Measurements from ENCODE around the gene THRAP3.
"Not testable (repeated sequence)": the region's sequence is repeated elsewhere in the genome, so short reads cannot be mapped to it uniquely, and the experiment has no call there.

The THRAP3 gene

DNA sequence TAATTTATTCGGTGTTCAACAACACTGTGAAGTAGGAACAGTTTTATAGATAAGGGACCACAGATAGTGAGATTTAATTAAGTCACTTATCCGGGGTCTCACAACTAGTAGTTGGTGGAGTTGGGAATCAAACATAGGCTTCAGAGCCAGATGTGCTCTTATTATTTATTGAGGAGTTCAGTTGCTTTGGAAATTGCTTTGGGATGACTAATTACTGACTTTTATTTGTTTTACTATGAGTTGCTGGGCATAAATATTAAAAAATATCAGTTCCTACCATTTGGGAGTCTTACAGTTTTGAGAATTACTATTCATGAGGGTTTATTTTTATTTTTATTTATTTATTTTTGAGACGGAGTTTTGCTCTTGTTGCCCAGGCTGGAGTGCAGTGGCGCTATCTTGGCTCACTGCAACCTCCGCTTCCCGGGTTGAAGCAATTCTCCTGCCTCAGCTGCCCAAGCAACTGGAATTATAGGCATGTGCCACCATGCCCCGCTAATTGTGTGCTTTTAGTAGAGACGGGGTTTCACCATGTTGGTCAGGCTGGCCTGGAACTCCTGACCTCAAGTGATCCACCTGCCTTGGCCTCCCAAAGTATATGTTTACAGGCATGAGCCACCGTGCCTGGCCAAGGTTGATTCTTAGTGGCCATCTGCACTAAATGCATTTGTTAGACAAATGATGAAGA is 27.7 kb downstream of the THRAP3 start:
- DNase-seq, result no peak

DNA sequence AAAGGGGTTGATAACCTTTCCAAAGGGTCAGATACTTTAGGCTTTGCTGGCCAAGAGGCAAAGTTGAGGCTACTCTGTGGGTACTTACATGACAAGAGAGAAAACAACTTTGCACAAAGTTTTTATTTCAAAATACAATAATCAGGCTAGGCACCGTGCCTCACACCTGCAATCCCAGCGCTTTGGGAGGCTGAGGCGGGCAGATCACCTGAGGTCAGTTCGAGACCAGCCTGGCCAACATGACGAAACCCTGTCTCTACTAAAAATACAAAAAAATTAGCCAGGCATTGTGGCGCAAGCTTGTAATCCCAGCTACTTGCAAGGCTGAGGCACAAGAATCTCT is 28.2 kb downstream of the THRAP3 start:
- not testable (repeated sequence) for DNase-seq

DNA sequence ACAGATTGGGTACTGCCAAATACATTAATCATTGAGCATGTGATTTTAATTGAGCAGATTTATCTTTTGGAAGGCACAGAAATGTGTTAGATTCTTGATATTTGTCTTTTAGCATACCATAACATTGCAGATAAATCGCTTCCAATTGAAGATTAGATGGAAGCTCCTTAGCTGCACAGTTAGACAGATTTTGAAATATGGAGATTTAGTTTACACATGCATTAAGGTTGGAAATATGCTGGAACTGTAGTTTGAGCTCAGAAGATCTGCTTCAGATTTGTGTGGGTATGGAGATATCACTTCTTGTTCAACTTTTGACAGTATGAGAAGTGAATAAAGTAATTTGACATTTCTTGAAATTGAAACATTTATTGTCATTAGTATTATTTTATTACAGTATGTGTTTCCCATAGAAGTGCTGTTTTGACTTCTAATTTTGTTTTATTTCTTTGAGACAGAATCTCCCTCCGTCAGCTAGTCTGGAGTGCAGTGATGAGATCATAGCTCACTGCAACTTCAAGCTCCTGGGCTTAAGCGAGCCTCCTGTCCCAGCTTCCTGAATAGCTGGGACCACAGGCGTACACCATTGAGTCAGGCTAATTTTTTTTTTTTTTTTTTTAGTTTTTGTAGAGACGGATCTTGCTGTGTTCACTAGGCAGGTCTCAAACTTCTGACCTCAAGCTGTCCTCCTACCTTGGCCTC is 29.1 kb downstream of the THRAP3 start:
- DNase-seq, result no peak

DNA sequence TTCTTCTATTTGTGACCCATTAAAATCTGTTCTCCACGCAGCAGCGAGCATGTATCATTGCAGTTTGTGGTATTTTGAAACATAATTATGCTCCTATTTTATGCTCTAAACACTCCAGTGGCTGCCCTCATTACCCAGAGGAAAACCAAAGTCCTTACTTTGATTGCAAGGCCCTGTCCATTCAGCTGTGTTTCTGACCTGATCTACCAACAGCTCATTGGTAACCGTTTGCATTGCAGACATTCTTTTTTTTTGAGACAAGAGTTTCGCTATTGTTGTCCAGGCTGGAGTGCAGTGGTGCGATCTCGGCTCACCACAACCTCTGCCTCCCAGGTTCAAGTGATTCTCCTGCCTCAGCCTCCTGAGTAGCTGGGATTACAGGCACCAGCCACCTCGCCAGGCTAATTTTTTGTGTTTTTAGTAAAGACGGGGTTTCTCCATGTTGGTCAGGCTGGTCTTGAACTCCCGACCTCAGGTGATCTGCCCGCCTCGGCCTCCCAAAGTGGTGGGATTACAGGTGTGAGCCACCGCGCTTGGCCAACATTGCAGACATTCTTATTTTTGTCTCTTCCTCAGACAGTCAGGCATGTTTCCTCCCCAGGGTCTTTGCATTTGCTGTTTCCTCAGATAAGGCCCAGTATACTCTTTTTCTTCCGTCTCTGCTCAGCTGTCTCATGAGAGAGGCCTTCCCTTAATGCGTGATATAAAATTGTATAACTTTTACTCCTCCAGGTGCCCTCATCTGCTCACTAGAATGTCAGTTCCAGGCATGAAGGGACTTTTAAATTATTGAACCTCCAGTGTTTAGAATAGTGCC is 32.5 kb downstream of the THRAP3 start:
- DNase-seq, result no peak

DNA sequence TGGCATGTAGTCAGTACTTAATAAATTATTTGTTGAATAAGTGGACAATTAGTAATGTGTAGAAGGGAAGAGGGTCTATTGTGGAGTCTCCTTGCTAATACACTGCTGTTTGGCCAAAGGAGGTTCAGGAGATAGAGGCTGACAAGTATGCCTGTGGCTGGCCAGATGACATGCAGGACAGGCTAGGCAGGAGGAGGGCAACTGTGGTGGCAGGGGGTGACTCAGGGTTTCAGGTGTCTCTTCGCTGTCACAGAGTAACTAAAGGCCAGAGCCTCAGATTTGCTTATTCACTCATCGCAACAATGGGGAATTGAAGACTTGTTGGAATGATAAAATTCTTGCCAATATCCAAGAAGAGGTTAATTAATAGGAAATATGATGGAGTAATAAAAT is 33.1 kb downstream of the THRAP3 start:
- peak in 1 of 2 experiments; percentile 31 for DNase-seq

DNA sequence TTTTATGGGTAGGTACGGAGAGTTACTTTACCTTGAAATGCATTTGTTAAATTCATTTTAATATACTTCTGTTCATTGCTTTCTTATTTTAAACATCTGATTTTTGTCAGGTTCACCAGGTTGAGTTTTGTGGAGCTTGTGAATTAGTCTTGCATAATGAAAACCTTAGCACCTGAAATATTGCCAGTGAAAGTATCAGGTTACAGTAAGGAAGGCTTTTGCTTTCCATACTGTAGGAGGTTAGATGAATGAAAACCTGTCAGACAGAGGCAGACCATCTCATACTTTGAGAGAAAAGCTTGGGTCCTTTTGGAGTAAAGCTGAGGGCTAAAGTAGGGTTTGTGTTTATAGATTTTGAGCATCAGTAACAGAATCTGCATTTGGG is 34.7 kb downstream of the THRAP3 start:
- no peak for DNase-seq

DNA sequence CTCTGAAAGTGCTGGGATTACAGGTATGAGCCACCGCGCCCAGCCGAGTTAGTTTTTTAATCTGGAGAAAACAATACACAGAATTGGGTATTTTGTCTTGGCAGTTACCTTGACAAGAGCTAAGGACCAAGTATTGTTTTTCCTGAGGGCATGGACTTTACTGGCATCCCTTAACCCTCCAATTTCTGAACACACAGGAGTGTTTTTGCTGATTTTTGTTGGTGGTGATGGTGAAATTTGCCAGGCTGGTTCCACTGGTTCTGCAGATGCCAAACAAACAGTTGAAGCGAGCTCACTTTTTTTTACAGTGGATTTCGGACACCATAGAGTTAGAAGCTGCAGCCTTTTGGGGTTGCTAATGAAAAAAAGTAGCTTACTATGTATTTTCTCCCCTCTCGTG is 44.7 kb downstream of the THRAP3 start:
- no peak for DNase-seq

DNA sequence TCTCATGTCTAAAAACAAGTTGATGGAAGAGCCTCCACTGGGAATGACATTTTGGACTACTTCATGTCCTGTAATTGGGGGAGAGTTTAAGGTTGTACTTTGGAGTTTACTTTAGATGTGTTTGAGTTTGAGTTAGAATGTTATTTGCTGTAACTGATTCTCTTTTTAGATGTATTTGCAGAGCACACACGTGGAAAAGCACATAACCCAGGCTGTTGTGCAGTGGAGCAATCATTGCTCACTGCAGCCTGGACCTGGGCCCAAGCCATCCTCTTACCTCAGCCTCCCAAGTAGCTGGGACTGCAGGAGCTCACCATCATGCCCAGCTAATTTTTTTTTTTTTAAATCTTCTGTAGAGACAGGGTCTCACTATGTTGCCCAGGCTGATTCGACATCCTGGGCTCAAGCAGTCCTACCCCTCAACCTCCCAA is 45.2 kb downstream of the THRAP3 start:
- DNase-seq, result no peak

DNA sequence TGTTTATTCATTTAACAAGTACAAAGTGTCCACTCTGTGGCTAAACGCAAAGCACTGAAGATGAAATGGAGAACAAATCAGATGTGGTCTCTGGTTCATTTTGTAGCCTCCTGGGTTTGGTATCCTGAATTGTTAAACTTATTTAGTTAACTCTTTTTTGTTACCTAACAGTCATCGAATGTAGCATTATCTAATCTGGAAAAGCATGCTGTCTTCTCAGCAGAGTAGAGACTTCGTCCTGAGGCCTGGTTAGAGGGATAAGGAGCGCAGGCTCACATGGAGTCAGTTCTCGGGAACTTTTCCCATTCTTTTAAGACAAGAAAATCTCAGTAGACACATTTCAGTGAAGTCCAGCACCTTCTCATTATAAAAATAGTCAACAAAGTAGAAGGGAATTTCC is 48.8 kb downstream of the THRAP3 start:
- DNase-seq, result no peak

DNA sequence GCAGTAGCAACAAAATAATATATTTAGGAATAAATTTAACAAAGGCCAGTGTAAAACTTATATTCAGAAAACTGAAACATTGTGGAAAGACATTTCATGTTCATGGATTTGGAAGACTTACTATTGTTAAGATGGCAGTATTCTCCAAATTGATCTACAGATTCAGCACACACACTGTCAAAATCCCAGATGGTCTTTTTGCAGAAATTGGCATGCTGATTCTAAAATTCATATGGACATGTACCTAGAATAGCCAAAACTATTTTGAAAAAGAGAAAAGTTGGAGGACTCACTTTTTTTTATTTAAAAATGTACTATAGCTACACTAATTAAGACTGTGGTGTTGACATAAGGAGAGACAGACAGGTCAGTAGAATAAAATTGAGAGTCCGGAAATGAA is 50.0 kb downstream of the THRAP3 start:
- DNase-seq, result no peak

DNA sequence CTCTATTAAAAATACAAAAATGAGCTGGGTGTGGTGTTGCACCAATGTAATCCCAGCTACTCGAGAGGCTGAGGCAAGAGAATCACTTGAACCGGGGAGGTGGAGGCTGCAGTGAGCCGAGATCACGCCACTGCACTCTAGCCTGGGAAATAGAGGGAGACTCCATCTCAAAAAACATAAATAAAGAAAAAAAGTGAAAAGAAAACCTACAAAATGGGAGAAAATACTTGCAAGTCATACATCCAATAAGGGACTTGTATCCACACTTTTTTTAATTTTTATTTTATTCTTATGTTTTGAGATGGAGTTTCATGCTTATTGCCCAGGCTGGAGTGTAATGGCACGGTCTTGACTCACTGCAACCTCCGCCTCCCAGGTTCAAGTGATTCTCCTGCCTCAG is 52.4 kb downstream of the THRAP3 start:
- no peak for DNase-seq

DNA sequence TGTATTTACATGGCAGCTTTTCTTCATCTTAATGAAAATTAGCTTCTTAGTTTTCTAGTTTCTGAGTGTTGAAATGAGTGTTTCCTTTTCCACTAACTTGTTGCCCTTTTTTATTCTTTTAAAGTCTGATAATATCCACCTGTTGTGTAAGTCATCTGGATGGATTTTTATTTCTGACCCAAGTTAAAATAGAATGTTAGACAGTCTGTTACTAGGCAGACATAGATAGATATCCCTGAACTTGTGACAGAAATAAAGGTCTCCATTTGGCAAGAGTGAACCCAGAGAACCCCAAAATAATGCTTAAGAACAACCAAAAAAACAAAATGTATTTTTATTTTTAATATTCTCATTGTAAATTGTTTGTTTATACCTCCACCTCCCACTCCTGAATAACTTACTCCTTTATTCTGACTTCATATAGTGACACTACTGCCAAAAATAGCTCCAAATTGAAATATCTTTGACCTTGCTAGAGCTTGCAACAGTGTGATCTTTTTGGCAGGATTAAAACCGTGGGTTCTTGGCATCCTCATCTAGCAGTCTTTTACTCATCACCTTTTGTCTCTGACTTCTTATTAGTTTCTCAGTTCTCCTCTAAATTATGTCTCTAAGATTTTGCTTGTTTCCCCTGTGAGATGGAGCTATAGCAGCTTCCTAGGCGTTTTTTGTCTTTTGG is 55.0 kb downstream of the THRAP3 start:
- DNase-seq, result no peak

DNA sequence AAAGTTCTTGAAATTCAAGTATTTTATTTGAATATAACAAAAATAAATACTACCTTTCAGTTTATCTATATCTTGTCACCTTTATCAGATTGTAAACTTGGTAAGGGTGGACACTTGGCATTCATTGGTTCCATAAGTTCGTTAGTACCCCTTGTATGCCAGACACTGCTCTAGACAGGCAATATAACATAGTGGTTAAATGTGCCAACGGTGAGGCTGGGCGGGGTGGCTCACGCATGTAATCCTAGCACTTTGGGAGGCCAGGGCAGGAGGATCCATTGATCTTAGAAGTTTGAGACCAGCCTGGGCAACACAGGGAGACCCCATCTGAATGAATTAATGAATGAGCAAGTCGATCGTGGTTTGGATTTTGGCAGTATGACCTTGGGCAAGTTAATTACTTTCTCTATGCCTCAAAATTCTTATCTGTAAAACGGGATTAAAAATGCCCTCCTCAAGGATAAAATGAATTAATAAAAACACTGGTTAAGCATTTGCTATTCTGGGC is 55.6 kb downstream of the THRAP3 start:
- no peak for DNase-seq

DNA sequence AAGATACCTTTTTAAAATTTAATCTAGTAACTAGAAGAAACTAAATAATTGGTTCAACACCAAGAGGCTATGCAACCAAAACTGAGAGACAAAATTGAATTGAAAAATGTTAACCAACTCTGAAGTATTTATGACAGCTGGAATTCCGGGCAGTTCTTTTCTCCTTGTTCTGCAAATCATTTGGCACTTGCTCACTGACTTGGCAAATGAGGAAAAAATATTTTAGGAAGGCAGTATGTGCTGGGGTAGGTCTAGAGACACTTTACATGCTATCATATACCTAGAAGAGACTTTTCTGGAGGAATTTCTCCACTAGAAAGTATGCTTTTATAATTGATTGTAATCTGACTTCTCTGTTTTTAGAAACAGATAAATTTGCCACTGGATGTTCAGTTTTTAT is 59.8 kb downstream of the THRAP3 start:
- no peak for DNase-seq

DNA sequence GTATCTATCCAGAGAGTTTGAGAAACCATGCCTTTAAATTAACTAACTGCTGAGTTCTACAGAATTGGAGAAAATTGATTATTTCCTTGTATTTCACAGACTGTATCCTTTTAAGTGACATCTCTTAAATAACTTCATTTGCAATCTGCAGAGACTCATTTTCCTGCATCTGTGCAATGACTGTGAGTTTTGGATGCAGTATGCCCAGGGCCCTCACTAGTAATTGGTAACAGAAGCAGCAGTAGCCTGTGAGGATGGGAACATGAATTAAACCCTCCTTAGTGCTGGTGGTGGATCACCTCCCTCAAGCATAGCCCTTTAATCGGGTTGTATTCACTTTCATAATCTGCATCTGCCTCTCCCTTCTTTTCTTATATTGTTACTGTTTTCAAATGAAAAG is 60.3 kb downstream of the THRAP3 start:
- no peak for DNase-seq

DNA sequence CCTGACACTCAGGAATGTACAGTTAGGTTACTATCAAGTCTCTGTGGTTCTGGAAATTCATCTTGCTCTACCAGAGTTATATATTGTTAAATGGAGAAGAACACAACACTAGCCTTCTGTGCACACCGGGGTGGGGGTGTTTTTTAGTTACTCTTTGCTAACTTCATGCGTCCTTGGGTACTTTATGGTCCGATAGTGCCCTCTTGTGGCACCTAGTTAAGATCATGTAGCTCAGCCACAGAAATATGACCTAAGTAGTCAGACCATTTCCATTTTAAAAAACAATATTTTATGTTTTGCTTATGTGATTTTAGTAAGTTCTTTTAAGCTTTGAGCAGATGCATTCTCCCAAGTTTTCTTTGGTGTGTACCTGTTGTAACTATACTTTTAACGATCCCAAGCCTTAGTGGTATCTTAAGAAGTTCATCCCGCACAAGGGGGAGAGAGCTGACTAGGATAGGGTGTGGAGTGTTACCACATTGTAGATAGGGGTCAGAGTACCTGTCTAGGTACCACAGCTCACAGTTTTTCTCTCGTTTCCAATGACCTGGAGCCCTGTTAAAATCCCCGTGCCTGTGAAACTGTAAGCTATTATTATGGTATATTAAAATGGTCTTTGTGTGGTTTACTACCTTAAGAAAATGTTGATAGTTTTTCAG is 61.3 kb downstream of the THRAP3 start:
- peak; percentile 45 to 63 for DNase-seq

DNA sequence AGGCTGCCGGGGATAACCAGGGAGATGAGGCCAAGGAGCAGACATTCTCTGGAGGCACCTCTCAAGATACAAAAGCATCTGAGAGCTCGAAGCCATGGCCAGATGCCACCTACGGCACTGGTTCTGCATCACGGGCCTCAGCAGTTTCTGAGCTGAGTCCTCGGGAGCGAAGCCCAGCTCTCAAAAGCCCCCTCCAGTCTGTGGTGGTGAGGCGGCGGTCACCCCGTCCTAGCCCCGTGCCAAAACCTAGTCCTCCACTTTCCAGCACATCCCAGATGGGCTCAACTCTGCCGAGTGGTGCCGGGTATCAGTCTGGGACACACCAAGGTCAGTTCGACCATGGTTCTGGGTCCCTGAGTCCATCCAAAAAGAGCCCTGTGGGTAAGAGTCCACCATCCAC is 62.6 kb downstream of the THRAP3 start:
- DNase-seq, result no peak

DNA sequence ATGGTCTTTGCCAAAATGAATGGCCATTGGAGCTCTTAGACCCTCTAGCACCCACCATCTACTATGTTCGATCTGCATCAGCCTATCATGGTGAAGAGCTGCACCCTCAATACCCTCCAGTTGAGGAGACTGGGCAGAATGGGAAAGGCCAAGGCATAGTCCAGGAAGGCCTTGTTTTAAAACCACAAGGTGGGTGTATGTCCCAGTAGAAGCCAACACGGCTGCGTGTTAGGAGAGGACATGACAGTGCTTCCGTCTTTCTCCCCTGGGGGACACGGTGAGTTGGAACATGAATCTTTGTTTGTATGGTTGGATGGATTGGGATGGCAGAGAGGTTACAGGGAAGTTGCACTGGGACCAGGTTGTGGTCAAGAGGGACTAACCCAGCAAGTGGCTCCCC is 63.4 kb downstream of the THRAP3 start:
- DNase-seq, result no peak

DNA sequence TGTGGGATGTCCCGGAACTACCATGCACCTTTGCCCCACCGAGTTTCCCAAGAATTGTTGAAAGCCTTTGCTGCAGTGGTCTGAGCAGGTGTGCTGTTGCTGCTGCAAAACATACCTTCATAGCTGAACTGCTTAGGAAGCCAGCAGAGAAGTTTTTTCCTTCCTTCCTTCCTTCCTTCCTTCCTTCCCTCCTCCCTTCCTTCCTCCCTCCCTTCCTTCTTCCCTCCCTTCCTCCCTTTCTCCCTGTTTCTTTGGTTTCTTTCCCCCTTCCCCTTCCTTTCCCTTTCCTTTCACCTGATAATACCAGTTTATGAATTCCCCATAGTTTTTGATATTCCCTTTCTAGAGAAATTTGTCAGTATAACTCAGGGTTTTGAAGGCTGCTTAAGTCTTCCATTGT is 71.1 kb downstream of the THRAP3 start:
- DNase-seq, result no peak

DNA sequence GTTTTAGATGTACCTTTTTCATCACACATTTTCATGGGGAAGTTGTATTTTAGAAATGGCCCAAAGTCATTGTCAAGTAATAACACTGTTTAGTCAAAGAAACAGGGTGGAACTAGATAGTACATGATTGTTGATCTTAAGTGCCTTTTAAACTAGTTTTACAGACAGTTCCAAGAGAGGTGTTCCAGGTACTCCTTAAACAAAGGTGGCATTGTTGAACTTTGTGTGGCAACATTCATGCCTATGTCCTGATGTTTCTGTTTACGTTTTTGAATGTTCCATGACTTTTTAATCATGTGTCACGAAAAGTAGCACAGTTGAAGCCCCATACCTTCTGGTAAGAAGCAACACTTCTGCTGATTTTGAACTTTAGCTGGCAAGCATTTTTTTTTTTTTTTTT is 72.8 kb downstream of the THRAP3 start:
- DNase-seq, result no peak

DNA sequence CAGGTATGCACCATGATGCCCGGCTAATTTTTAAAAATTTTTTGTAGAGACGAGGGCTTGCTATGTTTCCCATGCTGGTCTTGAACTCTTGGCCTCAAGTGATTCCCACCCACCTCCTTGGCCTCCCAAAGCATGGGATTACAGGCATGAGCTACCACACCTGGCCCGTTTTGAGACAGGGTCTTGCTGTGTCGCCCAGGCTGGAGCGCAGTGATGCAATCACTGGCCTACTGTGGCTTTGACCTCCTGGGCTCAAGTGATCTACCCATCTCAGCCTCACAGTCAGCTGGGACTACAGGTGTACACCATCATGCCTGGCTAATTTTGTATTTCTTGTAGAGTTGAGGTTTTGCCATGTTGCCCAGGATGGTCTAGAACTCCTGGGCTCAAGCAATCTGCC is 74.4 kb downstream of the THRAP3 start:
- DNase-seq, result no peak

DNA sequence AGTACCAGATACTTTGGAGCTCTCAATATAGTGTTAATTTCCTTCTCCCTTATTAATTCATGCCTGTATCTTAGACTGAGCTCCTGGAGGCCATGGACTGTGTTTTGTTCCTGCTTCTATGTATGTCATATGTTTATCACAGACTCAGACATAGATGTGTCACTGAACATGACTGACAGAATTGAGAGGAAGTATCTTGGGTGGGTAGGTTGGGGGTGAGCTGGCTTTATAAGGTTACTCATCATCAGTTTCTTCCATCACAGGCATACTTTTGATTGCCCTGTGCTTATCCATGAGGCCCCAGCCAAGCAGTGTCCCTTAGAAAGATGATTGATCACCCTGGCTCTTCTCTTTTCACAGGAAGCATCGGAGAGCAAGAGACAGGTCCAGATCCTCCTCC is 76.3 kb downstream of the THRAP3 start:
- no peak for DNase-seq

DNA sequence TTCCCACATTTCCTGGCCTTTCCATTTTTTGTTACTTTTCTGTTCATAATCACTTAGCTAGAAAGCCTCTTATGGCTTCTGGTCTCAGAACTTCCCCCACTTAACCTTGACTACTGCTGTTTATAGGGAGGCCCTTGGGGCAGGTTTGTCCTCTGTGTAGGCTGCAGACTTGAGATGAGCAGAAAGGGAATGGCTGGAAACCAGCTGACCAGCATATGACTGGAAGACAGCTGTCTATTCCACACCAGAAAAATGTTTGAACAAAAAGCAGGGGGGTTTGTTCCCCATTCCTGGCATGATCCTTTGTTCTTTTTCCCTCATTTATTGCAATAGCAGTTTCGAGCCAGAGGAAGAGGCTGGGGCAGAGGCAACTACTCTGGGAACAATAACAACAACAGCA is 77.0 kb downstream of the THRAP3 start:
- no peak for DNase-seq

Measured in activated CD4-positive, alpha-beta T cell treated with anti-CD3 and anti-CD28 coated beads, Interleukin-2, amount 50 U/mL, for 48 hours (primary cell).